ENCODE measurements around the gene CYP4F8. TPM values are rescaled to one million over a fixed set of nuclear protein-coding genes. Genes with fewer than 3 reads are reported as not detected.

Gene CYP4F8
- total RNA-seq, 3 donors from 2014 or later: 2.6 to 5.0 TPM; not detected in 1

DNA sequence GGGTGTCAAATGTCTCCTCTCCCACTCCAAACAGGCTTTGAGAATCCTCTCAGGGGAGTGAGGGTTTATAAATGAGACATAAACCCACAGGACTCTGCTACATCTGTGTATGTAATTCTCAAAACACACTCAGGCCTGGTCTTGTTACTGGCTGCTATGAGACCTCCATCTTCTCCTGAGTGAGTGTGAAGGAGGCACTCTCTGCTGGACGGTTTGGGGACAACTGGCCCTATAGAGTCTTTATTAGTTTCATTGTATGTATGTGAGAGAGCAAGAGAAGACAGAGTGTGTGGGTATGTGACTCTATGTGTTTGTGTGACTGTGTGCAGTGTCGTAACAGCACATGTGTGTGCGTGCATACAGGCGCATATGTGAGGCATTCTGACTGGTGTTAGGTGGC is 48.2 kb downstream of the CYP4F8 start:
- H3K36me3 ChIP-seq: no peaks in the 10 kb centered on the region
- TF ChIP-seq, protein P1, sequence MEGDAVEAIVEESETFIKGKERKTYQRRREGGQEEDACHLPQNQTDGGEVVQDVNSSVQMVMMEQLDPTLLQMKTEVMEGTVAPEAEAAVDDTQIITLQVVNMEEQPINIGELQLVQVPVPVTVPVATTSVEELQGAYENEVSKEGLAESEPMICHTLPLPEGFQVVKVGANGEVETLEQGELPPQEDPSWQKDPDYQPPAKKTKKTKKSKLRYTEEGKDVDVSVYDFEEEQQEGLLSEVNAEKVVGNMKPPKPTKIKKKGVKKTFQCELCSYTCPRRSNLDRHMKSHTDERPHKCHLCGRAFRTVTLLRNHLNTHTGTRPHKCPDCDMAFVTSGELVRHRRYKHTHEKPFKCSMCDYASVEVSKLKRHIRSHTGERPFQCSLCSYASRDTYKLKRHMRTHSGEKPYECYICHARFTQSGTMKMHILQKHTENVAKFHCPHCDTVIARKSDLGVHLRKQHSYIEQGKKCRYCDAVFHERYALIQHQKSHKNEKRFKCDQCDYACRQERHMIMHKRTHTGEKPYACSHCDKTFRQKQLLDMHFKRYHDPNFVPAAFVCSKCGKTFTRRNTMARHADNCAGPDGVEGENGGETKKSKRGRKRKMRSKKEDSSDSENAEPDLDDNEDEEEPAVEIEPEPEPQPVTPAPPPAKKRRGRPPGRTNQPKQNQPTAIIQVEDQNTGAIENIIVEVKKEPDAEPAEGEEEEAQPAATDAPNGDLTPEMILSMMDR (IDR thresholded peaks at IDR 0.05): no peak
- H3K27me3 ChIP-seq: peaks cover 0 to 9% of the 10 kb centered on the region in 2 donors
- intact Hi-C loops (cut with DNase I; ENCODE audit: low total_unique reads): no loop called here
- no peaks in the 10 kb centered on the region for H3K4me1 ChIP-seq
- no peaks in the 10 kb centered on the region for H3K9me3 ChIP-seq
- no peak for DNase-seq (ENCODE audit: low spot score in 2 of 2)
- no peak overlapping the region for H3K27ac ChIP-seq
- no peak overlapping the region for H3K4me3 ChIP-seq

- Histone ChIP-seq H3K4me1 (no peaks in the 10 kb centered on the region), H3K4me3 (no peak overlapping the region), H3K27me3 (peaks cover 0 to 9% of the 10 kb centered on the region in 2 donors), H3K27ac (no peak overlapping the region), H3K36me3 (no peaks in the 10 kb centered on the region), H3K9me3 (no peaks in the 10 kb centered on the region)
- intact Hi-C loops (cut with DNase I; ENCODE audit: low total_unique reads): no loop called here
- no peak for DNase-seq (ENCODE audit: low spot score in 2 of 2)
- TF ChIP-seq, protein P1 (IDR thresholded peaks at IDR 0.05): no peak
- TF ChIP-seq POLR2AphosphoS5 (IDR thresholded peaks at IDR 0.05): no peak
- TF ChIP-seq POLR2A (IDR thresholded peaks at IDR 0.05): no peak
Observed at GRCh38 chr19:15666186-15666585, 51.2 kb downstream of the CYP4F8 start.

DNA sequence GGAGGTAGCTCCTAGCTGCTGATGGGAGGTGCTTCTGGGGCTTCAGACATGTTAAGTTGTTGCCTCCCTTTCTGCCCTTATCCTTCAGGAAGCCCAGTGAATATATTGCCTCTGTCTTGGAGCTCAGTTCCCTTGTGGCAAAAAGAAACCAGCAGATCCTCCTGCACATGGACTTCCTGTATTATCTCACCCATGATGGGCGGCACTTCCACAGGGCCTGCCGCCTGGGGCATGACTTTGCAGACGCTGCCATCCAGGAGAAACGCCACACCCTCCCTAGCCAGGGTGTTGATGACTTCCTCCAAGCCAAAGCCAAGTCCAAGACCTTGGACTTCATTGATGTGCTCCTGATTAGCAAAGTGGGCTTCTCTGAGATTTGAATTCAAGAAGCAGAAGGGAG is 51.9 kb downstream of the CYP4F8 start:
- Histone ChIP-seq H3K36me3 (no peaks in the 10 kb centered on the region), H3K4me1 (no peaks in the 10 kb centered on the region)
- DNase-seq (ENCODE audit: low spot score in 2 of 2): no peak

DNA sequence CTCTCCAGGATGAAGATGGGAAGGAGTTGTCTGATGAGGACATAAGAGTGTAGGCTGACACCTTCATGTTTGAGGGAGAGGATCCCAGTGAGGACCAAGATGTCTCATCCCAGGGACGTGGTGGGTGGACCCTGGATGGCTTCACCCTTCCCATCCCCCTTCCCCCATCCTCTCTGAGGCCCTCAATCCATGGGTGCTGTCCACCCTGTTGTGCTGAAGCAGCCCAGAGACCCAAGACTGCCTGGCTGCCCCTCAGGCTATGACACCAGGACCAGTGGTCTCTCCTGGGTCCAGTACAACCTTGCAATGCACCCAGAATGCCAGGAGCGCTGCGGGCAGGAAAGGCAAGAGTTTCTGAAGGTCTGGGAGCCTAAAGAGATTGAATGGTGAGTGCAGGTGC is 54.4 kb downstream of the CYP4F8 start:
- DNase-seq (ENCODE audit: low spot score in 2 of 2): no peak
- intact Hi-C loops (cut with DNase I; ENCODE audit: low total_unique reads): no loop called here
- Histone ChIP-seq H3K4me3 (no peak overlapping the region), H3K27me3 (peaks cover 0 to 9% of the 10 kb centered on the region in 2 donors), H3K27ac (no peak overlapping the region), H3K9me3 (no peaks in the 10 kb centered on the region), H3K36me3 (no peaks in the 10 kb centered on the region), H3K4me1 (no peaks in the 10 kb centered on the region)
- TF ChIP-seq, protein P1 (IDR thresholded peaks at IDR 0.05): no peak
- TF ChIP-seq POLR2AphosphoS5 (IDR thresholded peaks at IDR 0.05) (no peak), POLR2A (IDR thresholded peaks at IDR 0.05) (no peak)

More for the DNA sequence above, 51.9 kb downstream of the CYP4F8 start:
- Histone ChIP-seq H3K4me3 (no peak overlapping the region), H3K9me3 (no peaks in the 10 kb centered on the region), H3K27ac (no peak overlapping the region), H3K27me3 (peaks cover 0 to 9% of the 10 kb centered on the region in 2 donors)
- intact Hi-C loops (cut with DNase I; ENCODE audit: low total_unique reads): no loop called here
- TF ChIP-seq POLR2A (IDR thresholded peaks at IDR 0.05): no peak
- TF ChIP-seq, protein P1 (IDR thresholded peaks at IDR 0.05): no peak
- no peak for TF ChIP-seq POLR2AphosphoS5 (IDR thresholded peaks at IDR 0.05)

- TF ChIP-seq POLR2AphosphoS5 (IDR thresholded peaks at IDR 0.05): no peak
- no peak for TF ChIP-seq POLR2A (IDR thresholded peaks at IDR 0.05)
- TF ChIP-seq, protein P1 (IDR thresholded peaks at IDR 0.05): no peak
- DNase-seq (ENCODE audit: low spot score in 2 of 2): no peak
- peaks cover 0 to 9% of the 10 kb centered on the region in 2 donors for H3K27me3 ChIP-seq
- no peak overlapping the region for H3K27ac ChIP-seq
- no peak overlapping the region for H3K4me3 ChIP-seq
- no peaks in the 10 kb centered on the region for H3K36me3 ChIP-seq
- H3K9me3 ChIP-seq: no peaks in the 10 kb centered on the region
- intact Hi-C loops (cut with DNase I; ENCODE audit: low total_unique reads): no loop called here
- no peaks in the 10 kb centered on the region for H3K4me1 ChIP-seq
Observed at GRCh38 chr19:15669891-15670290, 54.9 kb downstream of the CYP4F8 start.

All from breast epithelium (tissue), 4 donors.